CD4-positive, alpha-beta T cell treated with Interleukin-10 for 1 hour (primary cell): ENCODE measurements around the gene APOA5.
"Not testable (repeated sequence)": the region's sequence is repeated elsewhere in the genome, so short reads cannot be mapped to it uniquely, and the experiment has no call there.

Source experiments
- DNase-seq: peaks from one replicate; pipeline ENCODE4 v3.0.0-alpha.2; 2020

The APOA5 gene

DNA sequence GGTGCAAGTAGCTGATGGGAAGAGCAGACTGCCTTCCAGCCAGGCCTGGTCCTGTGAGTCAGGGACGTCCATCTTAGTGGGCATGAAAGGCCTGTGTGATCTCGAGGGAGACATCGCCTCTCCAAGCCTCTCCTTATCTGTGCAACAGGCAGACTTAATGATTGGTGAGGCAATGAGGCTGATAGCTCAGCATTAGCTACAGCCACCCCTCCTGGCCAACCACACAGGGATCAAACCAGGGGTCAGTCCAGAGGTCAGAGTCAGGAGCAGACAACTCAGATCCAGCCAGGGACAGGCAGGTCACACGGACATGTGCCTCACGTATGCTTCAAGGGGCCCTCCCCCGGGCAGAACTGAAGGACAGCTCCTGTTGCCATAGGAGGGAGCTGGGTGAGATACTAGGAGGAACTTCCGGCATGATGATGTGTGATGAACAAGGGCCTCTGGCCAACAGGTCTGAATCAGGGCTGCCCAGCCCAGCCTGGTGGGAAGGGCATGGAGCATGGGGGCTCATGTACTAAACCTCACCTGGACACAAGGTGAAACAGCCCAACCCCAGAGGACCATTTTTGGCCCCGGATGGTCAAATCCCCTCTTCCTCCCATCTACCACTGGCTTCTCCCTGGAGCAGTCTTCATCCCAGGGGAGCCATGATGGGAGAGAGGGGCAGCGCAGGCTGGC lies 35.2 kb upstream of the APOA5 start:
- no peak for DNase-seq

DNA sequence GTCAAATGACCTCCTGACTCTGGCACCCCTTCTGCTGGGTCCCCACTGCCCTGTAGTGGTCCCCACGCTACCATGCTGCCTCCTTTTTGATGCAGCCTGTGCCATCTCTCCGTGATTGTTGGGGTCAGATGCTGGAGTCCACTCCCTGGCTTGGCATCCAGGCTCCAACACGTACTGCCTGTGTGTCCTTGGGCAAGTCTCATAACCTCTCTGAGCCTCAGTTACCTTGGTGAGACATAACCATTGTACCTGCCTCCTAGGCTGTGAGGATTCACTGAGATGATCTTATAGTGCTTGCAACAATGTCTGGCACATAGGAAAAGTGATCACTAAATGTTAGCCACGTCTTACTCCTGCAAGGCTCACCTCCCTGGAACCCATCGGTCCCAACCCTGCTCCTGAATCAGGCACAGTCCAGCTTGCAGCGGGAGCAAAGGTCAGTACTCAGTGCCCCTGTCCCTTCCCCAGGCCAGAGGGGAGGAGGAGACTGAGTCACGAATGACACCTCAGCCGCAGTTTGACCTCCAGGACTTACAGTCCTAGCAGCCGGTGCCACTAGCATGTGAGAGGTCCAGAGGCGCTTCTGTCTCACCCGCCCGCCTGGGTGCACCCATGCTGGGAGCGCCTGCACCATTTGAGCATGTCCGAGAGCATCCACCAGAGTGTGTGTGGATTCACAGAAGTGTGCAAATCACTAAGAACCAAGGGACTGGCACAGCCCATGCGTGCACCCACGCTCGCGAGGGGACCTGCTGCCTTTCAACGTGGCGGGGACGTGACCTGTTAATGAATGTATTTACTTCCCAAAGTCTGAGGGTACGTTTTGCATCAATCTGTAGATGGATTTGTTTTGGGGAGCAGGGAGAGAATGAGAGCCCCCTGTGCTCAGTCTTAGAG lies 34.4 kb upstream of the APOA5 start:
- DNase-seq = no peak

DNA sequence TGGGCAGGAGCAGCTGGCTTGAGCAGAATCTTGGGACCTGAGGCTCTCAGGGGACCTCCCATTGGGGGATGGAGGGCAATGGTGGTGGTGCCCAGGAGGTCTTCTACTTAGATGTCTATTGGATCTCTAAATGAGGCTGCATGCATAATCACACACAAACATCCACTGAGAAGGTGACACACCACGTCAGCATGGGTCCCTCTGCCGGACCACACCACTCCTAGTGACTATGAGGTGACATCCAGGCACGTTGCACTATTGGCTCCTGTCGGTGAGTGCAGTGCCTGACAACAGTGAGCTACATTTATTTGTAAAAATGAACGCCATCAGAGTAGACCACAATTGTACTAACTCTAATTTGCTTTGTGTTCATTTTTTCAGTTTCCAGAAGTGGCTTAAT lies 33.8 kb upstream of the APOA5 start:
- DNase-seq = no peak

DNA sequence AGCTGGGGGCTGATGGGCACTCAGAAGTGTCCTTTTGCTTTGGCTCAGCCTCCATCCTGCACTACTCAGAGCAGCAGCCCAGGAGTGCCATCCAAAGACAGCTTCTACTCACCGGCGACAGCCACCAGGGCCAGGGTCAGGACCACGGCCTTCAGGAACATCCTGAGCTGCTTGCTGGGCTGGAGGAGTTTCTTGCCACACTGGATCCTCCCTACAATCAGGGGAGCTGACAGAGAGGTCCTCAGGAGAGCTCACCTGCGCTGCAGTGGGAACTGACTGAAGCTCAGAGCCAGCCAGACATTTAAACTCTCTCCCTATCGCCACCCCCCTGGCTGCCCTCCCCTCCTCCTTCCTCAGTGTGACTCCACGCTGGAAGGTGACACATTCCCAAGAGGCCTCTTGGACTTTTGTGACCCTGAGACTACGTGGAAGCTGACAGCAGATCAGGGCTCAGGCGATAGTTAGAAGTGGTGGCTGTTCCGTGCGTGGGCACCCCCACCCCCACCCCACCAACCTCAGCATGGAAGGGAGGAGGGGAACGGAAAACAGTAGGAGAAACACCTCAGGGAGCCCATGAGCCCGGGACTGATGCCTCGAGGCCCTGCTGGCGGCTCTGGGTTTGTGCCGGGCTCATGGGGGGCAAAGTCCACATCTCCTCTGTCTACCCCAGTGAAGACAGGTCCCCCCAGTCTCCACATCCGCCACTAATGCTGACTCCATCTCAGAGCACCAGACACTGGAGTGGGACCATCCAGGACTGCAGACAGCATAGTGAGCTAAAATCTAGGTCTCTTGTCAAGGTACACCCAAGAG lies 31.6 kb upstream of the APOA5 start, which contains the start of gene APOA4:
Gene APOA4 (minus strand): TSS at position 274 of the 813 bp plus-strand sequence. CDS start 113 bp downstream, at position 161.
- no peak for DNase-seq

DNA sequence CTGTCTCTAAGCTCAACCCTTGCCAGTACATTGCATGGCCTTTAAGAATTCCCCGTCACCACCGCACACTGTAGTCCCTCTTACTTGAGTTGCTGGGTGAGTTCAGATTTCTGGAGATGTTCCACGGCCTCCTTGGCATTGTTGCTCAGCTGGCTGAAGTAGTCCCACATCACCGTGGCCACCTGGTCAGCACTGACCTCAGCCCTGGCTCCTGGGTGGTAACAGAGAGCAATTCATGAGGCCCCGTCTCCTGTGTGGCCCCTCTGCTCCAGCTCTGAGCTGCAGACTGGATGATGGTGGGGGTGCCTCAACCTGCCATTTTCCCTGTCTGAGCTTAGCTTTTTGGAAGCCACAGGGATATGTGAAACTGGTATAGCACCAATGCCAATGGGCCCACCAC lies 30.9 kb upstream of the APOA5 start:
- DNase-seq = no peak

DNA sequence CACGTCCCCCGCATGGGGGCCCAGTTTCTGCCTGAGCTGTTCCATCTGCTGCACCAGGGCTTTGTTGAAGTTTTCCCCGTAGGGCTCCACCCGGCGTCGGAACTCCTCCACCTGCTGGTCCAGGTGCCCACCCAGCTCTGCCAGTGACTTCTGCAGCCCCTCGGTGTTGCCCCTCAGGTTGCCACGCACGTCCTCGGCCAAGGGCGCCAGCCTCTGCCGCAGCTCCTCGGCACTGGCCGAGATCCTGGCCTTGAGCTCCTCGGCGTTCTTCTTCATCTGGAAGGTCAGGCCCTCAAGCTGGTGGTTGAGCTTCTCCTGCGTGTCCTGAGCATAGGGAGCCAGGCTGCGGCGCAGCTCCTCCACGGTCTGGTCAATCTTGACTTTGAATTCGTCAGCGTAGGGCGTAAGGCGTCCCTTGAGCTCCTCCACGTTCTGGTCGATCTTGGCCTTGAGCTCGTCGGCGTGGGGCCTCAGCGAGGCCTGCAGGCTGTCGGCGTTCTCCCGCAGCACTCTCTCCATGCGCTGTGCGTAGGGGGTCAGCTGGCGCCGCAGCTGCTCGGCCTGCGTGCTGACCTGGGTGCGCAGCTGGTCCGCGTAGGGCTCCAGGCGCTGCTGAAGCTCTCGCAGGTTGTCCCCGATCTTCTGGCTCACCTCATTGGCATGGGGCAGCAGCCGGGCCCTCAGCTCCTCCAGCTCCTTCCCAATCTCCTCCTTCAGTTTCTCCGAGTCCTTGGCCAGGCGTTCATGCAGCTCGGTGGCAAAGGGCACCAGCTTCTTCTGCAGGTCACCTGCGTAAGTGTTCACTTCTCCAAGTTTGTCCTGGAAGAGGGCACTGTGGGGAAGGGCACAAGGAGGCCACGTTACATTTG lies 29.6 kb upstream of the APOA5 start:
- no peak for DNase-seq

DNA sequence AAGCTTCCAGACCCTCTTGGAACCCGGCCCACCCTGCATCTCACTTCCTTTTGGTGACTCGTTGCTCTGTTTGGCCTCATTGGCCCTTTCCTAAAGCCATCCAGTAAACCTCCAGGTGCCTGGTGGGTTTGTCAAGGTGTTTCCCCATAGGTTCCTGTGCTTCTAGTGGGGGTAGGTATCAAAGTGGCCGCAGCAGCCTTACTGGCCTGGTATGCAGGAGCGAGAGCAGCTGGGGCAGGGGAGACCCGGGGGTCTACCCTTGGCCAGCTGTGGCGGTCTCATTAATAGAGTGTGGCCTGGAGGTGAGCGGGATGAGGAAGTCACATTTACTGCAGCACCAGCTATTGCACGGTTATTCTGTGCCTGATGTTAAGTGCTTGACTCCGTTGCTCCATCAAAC lies 27.4 kb upstream of the APOA5 start:
- no peak for DNase-seq

DNA sequence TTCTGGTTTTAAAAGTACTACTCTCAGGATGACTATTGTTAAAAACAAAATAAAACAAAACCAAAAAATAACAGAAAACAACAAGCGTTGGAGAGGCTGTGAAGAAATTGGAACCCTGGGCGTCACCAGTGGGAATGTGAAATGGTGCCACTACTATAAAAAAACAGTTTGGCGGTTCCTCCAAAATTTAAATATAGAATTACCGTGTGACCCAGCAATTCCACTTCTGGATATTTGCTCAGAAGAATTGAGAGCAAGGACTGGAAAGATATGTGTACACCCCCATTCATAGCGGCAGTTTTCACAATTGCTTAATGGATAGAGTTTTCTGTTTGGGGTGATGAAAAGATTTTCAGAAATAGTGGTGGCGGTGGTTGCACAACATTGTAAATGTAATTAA lies 22.8 kb upstream of the APOA5 start:
- no peak for DNase-seq

DNA sequence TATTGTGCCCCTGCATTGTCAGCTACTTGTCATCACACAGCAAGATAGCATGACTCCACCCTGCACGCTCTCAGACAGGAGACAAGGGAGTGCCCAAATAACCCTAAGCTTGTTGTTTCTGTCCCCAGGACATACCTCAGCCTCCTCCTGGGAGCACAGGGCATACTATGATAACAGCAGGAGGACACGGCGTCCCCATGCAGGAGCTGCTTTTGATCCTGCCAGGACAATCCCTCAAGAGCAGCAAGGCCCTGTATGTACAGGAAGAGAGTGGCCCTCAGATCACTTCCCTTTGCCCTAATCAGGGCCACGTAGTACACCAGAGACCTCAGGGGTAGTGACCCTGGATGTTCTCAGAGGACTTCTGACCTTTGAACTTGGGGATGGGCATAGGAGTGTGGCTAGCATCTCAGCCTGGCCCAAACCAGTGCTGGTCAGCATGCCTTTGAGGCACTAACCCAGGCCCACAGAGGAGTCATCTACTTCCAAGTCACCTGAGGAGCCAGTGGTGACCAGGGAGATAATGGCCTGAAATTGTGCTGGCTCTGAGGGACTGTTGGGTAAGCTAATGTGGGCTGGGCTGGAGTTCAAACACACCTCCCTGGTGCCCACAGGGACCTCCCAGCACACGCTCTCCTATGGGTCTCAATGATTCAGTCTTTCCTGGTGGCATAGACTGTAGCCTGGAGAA lies 22.2 kb upstream of the APOA5 start:
- DNase-seq = no peak

DNA sequence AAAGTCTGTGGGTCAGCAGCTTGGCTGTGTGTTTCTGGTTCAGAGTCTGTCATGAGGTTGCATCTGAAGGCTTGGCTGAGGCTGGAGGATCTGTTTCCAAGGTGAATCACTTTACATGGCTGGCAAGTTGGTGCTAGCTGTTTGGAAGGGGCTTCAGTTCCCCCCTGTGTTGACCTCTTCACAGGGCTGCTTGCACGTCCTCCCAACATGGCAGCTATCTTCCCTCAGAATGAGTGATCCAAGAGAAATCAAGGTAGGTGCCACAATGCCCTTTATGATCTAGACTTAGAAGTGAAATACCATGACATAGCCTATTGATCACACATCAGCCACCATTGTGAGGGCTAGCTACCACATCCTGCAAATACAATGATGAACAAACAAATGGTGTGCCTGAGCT lies 21.5 kb upstream of the APOA5 start:
- DNase-seq = no peak

DNA sequence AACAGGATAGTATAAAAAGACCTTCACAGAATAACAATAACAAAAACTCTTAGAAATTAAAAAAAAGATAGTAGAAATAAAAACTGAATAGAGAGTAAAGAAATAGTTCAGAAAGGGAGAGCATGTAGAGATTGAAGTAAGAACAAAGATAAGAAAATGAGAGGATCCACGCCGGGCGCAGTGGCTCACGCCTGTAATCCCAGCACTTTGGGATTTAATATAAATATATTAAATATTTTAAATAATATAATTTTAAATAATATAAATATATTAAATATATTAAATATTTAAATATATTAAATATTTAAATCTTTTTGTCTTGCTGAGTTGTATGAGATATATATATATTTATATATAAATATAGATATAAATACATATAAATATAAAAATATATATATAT lies 20.4 kb upstream of the APOA5 start:
- no peak for DNase-seq

DNA sequence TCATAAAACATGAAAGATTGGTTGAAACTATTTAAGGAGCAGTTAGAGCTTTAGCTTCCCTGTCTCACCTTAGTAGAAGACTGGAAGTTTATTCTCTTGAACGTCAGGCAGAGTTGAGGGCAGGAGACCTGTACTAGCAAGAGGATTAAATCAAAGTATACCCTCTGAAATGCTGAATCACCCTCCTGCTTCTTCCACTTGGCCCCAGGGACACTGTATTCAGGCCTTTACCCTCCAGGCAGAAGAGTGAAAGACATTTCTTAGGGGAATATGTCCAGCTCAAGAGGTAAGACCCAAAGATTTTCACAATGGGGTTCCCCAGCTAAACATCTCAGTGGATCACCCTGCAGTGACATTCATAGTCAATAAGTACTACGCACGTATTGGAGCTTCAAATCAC lies 19.5 kb upstream of the APOA5 start:
- no peak for DNase-seq

DNA sequence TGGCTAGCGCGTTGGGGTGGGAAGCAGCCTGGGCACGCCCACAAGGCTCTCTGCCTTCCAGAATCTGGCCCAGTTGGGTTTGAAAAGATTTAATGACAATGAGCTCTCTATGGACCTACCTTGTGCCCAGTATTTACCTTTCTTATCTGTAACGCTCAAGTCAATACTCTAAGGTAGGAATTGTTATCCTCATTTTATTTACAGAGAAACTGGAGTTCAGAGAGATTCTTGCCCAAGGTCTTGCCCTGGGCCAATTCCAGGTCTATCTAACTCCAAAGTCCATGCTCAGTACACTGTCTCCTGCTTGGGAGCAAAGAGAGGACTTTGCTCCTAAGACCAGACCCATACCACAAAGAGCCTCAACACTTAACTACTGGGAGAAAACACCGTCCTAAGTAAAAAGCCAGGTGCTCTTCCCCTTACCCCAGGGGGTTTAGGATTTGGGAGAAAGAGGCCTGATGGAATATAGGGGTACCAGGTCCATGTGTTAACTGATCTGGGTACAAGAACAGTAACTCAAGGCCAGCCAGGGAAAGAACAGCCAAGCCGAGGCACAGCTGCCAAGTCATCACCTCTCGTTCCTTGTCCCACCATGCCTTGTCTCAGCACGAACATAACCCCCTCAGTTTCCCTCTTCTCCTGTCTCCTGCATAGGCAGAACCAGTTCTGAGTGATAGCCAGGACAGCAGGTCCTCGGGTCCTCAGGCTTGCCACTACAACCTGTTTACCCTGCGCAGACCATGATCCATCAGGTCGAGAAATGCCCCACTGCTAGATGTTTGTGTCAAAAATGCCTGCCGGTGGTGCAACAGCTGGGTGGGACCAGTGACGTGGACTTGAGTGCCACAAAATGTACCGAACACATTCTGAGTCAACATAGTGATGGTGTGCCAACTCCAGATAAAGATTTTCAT lies 16.8 kb upstream of the APOA5 start:
- no peak for DNase-seq

DNA sequence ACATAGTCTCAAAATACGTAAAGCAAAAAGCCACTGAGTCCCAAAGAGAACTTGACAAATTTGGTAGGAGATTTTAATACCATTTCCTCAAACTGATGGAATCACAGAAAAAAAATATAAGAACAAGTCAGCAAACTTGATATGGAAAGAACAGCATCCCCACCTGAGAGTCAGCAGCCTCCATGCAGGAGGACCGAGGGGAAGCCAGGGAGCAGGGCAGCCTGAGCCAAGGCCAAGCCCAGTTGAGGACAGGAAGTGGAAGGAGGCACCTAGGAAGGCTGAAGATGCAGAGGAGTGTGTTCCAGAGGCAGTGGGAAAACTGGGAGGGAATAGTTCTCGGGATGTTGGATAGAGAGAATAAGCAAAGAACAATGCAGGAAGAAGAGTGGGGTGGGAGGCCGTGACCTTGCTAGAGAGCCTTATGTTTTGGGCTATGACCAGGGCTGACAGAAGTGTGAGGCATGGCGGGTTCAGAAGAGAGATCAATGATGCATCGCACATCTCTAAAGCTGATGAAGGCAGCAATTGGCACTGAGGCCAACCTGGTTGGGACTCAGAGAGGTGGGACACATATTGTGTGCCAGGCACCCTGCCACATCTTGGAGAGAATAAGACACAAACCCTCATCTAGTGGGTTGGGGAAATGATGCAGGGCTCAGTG lies 16.1 kb upstream of the APOA5 start:
- DNase-seq = no peak

DNA sequence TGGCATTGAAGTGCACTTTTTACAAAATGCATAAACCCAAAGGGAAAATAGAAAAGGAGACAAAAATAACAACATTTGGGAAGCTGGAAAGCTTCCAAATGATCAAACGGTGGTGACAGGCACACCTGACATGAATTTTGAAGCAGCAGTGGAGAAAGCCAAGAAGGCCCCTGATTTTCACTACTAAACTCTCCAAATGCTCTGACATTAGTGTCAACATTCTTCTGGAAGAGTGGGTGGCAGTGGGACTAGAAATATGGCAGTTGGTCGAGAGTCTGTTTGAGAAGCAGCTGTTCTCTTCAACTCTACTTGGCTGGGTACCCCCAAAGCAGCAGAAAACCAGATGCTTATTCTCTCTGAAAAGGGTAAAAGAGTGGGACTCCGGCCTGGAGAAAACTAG lies 12.3 kb upstream of the APOA5 start:
- DNase-seq = no peak

DNA sequence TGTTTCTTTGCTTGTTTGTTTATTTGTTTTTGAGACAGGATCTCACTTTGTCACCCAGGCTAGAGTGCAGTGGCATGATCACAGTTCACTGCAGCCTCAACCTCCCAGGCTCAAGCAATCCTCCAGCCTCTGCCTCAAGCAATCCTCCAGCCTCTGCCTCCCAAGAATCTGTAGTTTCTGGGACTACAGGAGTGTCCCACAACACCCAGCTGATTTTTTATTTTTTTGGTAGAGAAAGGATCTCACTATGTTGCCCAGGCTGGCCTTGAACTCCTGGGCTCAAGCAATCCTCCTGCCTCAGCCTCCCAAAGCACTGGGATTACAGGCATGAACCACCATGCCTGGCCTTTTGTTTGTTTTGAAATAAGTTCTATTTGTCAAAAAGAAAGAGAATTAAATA lies 10.0 kb upstream of the APOA5 start:
- not testable (repeated sequence) for DNase-seq

DNA sequence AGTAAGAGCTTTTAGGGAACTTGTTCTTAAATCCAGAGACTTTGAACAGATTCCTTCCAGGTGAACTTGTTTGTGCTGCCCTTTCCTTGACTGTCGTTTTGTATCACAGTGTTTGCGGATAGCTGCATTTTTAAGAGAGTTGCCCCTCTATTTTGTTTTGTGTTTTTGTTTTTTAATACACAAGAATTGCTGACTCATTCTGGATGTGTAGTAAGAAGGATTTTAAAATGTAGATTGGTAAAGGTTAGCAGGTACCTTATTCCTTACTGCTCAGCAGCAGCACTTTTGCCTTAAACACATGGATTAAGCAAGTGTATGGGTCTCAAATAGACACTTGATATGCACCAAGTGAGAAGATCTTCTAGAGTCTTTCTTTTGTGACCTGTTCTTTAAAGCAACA lies 8.9 kb upstream of the APOA5 start:
- no peak for DNase-seq

DNA sequence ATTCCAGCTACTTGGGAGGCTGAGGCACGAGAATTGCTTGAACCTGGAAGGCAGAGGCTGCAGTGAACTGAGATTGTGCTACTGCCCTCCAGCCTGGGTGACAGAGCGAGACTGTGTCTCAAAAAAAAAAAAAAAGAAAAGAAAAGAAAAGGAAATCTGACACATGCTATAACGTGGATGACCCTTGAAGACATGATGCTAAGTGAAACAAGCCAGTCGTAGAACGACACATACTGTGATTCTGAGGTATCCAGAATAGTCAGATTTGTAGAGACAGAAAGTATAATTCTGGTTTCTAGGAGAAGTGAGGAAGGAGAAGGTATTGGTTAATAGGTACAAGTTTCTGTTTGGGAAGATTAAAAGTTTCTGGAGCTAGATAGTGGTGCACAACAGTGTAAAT lies 6.7 kb upstream of the APOA5 start:
- DNase-seq = no peak

DNA sequence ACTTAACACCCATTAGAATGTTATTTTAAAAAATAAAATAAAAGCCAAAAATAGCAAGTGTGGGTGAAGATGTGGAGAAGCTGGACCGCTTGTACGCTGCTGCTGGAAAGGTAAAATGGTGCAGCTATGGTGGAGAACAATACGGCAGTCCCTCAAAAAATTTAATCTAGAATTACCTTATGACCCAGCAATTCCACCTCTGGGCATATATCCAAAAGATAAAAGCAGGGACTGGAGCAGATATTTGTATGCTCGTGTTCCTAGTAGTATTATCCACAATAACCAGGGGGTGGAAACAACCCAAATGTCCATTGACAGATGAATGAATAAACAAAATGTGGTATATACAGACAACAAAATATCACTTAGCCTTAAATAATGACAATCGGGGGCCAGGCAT lies 6.1 kb upstream of the APOA5 start:
- DNase-seq = no peak

DNA sequence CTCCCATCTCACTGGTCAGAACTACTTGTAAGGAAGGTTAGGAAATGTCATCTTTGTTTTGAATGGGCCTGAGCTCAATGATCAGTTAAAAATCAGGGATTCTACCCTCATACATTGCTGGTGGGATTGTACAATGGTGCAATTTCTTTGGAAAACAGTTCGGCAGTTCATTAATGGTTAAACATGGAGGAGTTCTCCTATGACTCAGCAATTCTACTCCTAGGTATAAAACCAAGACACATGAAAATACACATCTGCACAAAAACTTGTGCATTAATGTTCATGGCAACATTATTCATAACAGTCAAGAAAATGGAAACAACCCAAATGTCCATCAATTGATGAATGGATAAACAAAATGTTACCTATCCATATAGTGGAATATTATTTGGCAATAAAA lies 4.9 kb upstream of the APOA5 start:
- DNase-seq = no peak
